GM21737 (cell line): ENCODE data around the gene CAPN9.

ENCODE experiments used
- ATAC-seq: cut with Tn5 transposase; IDR thresholded peaks from one replicate; pipeline ENCODE4 v1.9.1; 2021; ENCODE audit warnings: mild to moderate bottlenecking, moderate library complexity; ENCODE audit not compliant: unreplicated experiment

Gene CAPN9

DNA sequence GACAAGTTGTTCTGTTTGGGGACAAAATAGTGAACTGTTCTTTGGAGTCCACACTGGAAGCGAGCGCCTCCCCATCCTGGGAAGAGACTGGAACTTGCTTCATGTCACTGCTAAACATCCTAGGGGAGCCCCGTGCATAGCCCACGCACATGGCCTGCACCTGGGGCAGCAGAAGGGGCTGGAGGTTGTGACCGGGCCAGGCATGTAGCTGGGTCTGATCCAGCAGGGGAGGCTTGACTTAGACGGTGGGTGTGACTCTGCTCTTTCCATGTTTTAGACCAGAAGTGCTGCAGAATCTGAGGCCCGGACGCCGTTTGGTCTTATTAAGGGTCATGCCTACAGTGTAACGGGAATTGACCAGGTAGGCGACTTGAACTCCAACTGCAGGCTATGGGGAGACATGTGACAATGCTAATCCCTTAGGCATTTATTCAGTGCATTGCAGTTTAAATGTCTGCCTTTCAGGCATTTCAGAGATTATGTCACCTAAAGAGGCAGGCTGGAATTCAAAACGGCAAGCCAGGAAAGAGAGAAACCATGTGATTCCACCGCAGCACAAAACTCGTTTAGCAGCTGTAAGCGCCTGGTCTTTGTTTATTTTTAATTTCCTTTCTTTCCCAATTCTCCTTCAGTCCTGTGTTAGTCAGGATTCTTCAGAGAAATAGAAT lies 21.8 kb downstream of the CAPN9 start:
- ATAC-seq, result no peak

DNA sequence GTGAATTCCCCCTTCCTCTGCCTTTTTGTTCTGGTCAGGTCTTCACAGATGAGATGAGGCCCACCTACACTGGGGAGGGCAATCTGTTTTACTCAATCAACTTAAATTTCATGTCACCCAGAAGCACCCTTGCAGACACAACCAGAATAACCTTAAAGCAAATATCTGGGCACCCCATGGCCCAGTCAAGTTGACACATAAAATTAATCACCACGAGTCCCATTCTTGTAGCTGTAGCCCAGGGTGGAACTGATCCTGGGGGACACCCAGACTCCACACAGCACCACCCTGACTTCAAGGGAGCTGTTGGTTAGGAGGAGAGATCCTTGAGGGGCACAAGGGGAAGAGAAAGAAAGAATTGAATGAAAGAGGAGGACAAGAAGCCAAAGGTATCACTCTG lies 23.1 kb downstream of the CAPN9 start:
- ATAC-seq, result no peak

- ATAC-seq, result no peak
Measured at GRCh38 chr1:230771773-230772354, 24.7 kb downstream of the CAPN9 start.

DNA sequence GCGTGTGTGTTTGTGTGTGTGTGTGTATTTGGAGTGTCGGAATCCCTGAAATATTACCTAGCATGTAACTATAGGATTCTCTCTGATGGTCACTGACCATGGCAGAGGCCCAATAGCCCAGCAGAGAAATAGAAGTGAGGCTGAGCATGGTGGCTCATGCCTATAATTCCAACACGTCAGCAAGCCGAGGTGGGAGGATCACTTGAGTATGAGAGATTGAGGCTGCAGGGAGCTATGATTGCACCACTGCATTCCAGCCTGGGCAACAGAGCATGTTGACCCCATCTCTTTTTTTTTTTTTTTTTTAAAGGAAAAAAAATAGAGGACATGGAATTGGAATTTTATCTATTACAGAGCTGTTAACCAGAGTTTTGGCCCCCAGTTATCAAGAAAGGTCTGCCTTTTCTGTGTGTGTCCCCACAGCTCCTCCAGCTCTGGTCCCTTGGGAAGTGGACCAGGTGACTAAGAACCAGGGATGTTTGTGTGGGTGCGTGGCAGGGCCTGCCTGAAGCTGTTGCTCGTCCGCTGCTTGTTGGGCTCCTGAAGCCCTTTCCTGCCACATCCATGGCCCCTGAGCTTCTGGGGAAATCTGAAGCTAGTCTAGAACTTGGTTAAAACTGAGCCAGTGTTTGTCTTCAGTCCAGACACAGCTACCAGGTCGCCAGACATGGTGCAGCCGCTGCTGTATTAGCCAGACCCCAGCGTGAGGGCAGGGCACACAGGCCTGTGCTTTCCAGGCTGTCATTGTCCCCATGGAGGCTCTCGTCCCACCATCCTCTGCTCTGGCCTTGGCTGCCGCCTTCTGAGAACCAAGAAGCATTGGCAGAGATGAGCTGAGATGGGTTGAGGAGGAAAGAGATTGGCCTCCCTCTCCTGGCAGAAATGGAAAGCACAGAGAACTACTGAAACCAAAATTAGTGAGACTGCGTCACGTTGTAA lies 25.5 kb downstream of the CAPN9 start:
- no peak for ATAC-seq

GRCh38 chr1:230773396-230774033 lies 26.3 kb downstream of the CAPN9 start:
- ATAC-seq, result no peak

GRCh38 chr1:230778916-230779590 lies 31.9 kb downstream of the CAPN9 start:
- ATAC-seq, result no peak

GRCh38 chr1:230781131-230781530 lies 33.9 kb downstream of the CAPN9 start:
- no peak for ATAC-seq

DNA sequence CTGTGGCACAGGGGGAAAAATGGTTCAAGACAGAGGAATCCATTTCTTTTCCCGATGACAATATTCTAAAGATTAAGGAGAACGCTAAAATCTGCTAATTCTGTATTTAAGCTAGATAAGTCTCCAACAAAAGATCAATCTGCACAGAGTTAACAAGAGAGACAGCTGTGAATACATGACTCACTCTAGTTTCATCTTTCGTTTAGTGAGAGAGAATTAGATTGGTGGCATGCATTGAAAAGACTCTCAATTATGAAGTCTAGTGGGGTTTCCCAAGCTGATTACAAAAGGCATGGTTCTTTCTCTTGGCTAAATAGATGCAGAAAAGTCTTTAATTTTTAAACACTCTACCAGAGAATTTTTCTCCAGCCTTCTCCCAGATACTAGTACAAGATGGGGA lies 34.4 kb downstream of the CAPN9 start:
- no peak for ATAC-seq

DNA sequence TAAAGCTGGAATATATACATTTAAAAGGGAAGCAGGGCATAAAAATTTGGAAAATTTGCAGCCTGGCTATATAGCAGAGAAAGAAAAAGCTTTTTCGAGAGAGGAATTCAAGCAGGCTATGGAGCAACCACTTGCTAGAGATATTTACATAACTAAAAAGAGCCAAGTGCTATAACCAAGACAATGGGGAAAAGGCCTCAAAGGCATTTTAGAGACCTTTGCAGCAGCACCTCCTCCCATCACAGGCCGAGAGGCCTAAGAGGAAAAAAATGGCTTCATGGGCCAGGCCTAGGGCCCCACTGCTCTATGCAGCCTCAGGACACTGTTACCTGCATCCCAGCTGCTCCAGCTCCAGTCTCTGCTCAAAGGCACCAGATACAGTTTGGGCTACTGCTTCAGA lies 37.0 kb downstream of the CAPN9 start:
- ATAC-seq, result no peak

GRCh38 chr1:230785636-230786384 lies 38.6 kb downstream of the CAPN9 start:
- ATAC-seq, result no peak

- ATAC-seq, result no peak
Measured at GRCh38 chr1:230786385-230786753, 39.2 kb downstream of the CAPN9 start.

- ATAC-seq, result no peak
Measured at GRCh38 chr1:230787471-230787870, 40.3 kb downstream of the CAPN9 start.

- ATAC-seq, result no peak
Measured at GRCh38 chr1:230788561-230789275, 41.5 kb downstream of the CAPN9 start.

GRCh38 chr1:230790026-230790425 lies 42.8 kb downstream of the CAPN9 start:
- no peak for ATAC-seq

- no peak for ATAC-seq
Measured at GRCh38 chr1:230791986-230792564, 44.9 kb downstream of the CAPN9 start.

DNA sequence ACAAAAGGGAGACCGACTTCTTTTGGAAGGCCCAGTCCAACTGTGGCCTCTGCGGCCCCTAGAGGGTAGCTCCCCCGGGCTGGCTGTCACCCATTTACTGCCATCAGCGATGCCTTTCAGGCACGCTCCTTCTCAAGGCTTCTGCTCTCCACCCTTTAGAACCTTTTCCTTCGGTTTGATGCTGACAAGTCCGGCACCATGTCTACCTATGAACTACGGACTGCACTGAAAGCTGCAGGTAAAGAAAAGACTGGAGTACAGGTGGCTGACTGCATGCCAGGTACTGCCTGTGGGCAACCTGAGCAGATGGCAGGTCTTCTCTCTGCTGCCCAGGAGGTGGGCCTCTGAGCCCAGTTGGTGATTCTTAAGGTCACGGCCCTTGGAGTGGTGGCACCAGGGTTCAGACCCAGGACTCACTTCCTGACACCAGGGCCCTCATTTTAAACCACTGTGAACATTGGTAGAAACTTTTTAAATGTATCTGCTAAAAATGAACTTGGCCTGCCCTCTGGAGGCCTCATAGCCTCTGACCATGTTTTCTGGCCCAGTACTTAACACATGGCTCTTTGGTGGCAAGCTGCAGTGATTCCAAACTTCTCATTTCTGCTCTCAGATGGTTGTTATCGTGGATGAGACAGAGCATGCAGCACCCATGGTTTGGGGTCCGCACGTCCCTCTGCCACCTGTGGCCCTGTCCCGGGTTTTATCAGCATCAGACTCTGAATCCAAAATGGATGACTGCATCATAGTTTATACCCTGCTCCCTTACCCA lies 45.7 kb downstream of the CAPN9 start:
- no peak for ATAC-seq

- ATAC-seq, result no peak
Measured at GRCh38 chr1:230793463-230793745, 46.2 kb downstream of the CAPN9 start.

DNA sequence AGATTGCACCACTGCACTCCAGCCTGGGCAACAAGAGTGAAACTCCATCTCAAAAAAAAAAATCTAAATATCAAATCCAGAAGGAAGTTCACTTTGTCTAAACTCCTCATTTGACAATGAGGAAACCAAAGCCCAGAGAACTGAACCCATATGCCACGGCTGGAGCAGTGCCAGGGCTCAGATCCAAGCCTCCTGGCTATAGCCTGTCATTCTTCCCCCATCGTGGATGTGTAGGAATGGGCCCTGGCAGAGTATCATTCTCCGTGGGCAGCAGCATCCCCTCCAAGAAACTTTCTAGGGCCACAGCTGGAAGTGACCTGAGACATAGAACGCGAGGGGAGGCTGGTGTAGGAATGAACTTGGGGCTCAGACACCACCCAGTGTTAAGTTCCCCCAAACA lies 47.2 kb downstream of the CAPN9 start:
- no peak for ATAC-seq
